Mammary epithelial cell (primary cell): ENCODE data around the gene SELENON.

Source experiments
- CTCF ChIP-seq, 2 donors: IDR thresholded peaks in 1 of 2; conservative IDR thresholded peaks in 1 of 2; 2 replicates each; pipeline ENCODE4 v1.5.1; 2011 to 2012; ENCODE audit warnings: inconsistent platforms in 2 of 2, low read length in 2 of 2, mild to moderate bottlenecking in 2 of 2, control low read depth in 1 of 2, low read depth in 1 of 2; ENCODE audit not compliant: insufficient read depth in 1 of 2; ENCODE audit errors: extremely low read depth in 1 of 2
- EZH2 ChIP-seq: IDR thresholded peaks from 2 replicates; pipeline ENCODE4 v1.6.1; 2012; ENCODE audit warnings: low read length, inconsistent platforms, borderline replicate concordance

GRCh38 chr1:25821630-25822091 lies 21.7 kb downstream of the SELENON start:
- no peak for TF ChIP-seq CTCF (conservative IDR thresholded peaks at IDR 0.05 in 1 of 2, IDR thresholded peaks at IDR 0.05 in 1 of 2; ENCODE audit: extremely low read depth in 1 of 2, insufficient read depth in 1 of 2, low read depth in 1 of 2, low read length in 2 of 2)
- no peak for TF ChIP-seq EZH2
